IMR-90 (cell line): ENCODE results near the gene PGR. TPM values are rescaled to one million over a fixed set of nuclear protein-coding genes. Genes with fewer than 3 reads are reported as not detected.

Source experiments
- ATAC-seq: fragments of 200-7000 bp; cut with Tn5 transposase; 2 replicates; pipeline ENCODE4 v1.9.1; 2020; ENCODE audit warnings: low read depth, mild to moderate bottlenecking, moderate library complexity
- BruUV-seq: library from RNA; stranded (reverse); fragments of 400-500 nt; replicated peaks from 2 replicates; lab custom pipeline; 2021; lab: Mats Ljungman, UMichigan
- CTCF ChIA-PET: fragments of 300-600 bp; formaldehyde crosslinking; extraction: SDS; loops from one replicate; lab custom pipeline; 2021; ENCODE audit warnings: antibody characterized with exemption; lab: Yijun Ruan, JAX
- POLR2A ChIA-PET: fragments of 300-600 bp; sonication (Branson Sonifier 250); formaldehyde crosslinking; loops from one replicate; lab custom pipeline; 2022; ENCODE audit warnings: antibody characterized with exemption; ENCODE audit not compliant: unreplicated experiment; lab: Charles Lee
- DNase-seq: peaks from one replicate; pipeline ENCODE4 v3.0.0; 2013
- H2AFZ ChIP-seq: replicated peaks from 2 replicates; pipeline ENCODE3; 2013; ENCODE audit warnings: low read length, mild to moderate bottlenecking; ENCODE audit not compliant: poor library complexity
- H2AK5ac ChIP-seq: 2 replicates; pipeline ENCODE4 v1.6.1; 2013; ENCODE audit warnings: low read depth, low read length, inconsistent platforms
- H2AK9ac ChIP-seq: replicated peaks from 2 replicates; pipeline ENCODE3; 2013; ENCODE audit warnings: mild to moderate bottlenecking, low read depth, low read length, moderate library complexity; ENCODE audit not compliant: poor library complexity
- H2BK120ac ChIP-seq: 2 replicates; pipeline ENCODE4 v1.6.1; 2013; ENCODE audit warnings: low read depth, low read length, inconsistent platforms
- H2BK15ac ChIP-seq: 3 replicates; pipeline ENCODE4 v1.6.1; 2013; ENCODE audit warnings: low read depth, low read length, inconsistent platforms
- H2BK20ac ChIP-seq: 2 replicates; pipeline ENCODE4 v1.6.1; 2013; ENCODE audit warnings: low read depth, mild to moderate bottlenecking, inconsistent platforms, low read length, moderate library complexity
- H2BK5ac ChIP-seq: 2 replicates; pipeline ENCODE4 v1.6.1; 2013; ENCODE audit warnings: mild to moderate bottlenecking, low read depth, low read length, inconsistent platforms; ENCODE audit not compliant: poor library complexity, severe bottlenecking
- H3K14ac ChIP-seq: replicated peaks from 2 replicates; pipeline ENCODE4 v1.6.1; 2013; ENCODE audit warnings: low read depth, low read length, inconsistent platforms
- H3K18ac ChIP-seq: 2 replicates; pipeline ENCODE4 v1.6.1; 2013; ENCODE audit warnings: low read depth, low read length, control low read depth
- H3K23ac ChIP-seq: 2 replicates; pipeline ENCODE4 v1.6.1; 2013; ENCODE audit warnings: low read depth, low read length, inconsistent platforms
- H3K27ac ChIP-seq: 2 replicates; pipeline ENCODE4 v1.5.1; 2013; ENCODE audit warnings: mild to moderate bottlenecking, control low read depth, low read length; ENCODE audit not compliant: insufficient read depth
- H3K27me3 ChIP-seq: 2 replicates; pipeline ENCODE4 v1.6.1; 2013; ENCODE audit warnings: low read length; ENCODE audit not compliant: control insufficient read depth, insufficient read depth
- H3K36me3 ChIP-seq: 2 replicates; pipeline ENCODE4 v1.6.1; 2013; ENCODE audit warnings: low read length, mixed read lengths; ENCODE audit not compliant: control insufficient read depth, insufficient read depth
- H3K4ac ChIP-seq: 2 replicates; pipeline ENCODE4 v1.6.1; 2013; ENCODE audit warnings: low read depth, low read length, inconsistent platforms
- H3K4me1 ChIP-seq: 2 replicates; pipeline ENCODE4 v1.6.1; 2013; ENCODE audit warnings: low read length, mixed read lengths; ENCODE audit not compliant: control insufficient read depth, insufficient read depth
- H3K4me2 ChIP-seq: 2 replicates; pipeline ENCODE4 v1.6.1; 2013; ENCODE audit warnings: low read depth, mild to moderate bottlenecking, control low read depth, low read length, moderate library complexity
- H3K4me3 ChIP-seq: 2 replicates; pipeline ENCODE4 v1.5.1; 2013; ENCODE audit warnings: low read depth, mild to moderate bottlenecking, control low read depth, low read length, moderate library complexity; ENCODE audit not compliant: insufficient read depth
- H3K56ac ChIP-seq: 2 replicates; pipeline ENCODE4 v1.6.1; 2013; ENCODE audit warnings: low read length, inconsistent platforms; ENCODE audit not compliant: insufficient read depth; ENCODE audit errors: extremely low read depth
- H3K79me1 ChIP-seq, 2 experiments: 2 replicates each; pipeline ENCODE4 v1.6.1; 2013; ENCODE audit warnings: low read length in 2 of 2, inconsistent platforms in 1 of 2, low read depth in 1 of 2
- H3K9ac ChIP-seq: 2 replicates; pipeline ENCODE4 v1.6.1; 2013; ENCODE audit warnings: low read depth, low read length, control low read depth
- H3K9me1 ChIP-seq: 2 replicates; pipeline ENCODE4 v1.6.1; 2013; ENCODE audit warnings: low read length, inconsistent platforms; ENCODE audit not compliant: insufficient read depth
- H3K9me3 ChIP-seq: 2 replicates; pipeline ENCODE4 v1.6.1; 2013; ENCODE audit warnings: low read length; ENCODE audit not compliant: control insufficient read depth, insufficient read depth
- H4K20me1 ChIP-seq: 2 replicates; pipeline ENCODE4 v1.6.1; 2013; ENCODE audit warnings: low read length, inconsistent platforms; ENCODE audit not compliant: insufficient read depth
- H4K5ac ChIP-seq: 2 replicates; pipeline ENCODE4 v1.6.1; 2013; ENCODE audit warnings: mild to moderate bottlenecking, low read depth, low read length, control low read depth
- H4K8ac ChIP-seq, 2 experiments: 2 replicates each; pipeline ENCODE4 v1.6.1; 2013; ENCODE audit warnings: low read depth in 2 of 2, low read length in 2 of 2, control low read depth in 1 of 2, inconsistent platforms in 1 of 2
- H4K91ac ChIP-seq: 2 replicates; pipeline ENCODE4 v1.6.1; 2013; ENCODE audit warnings: low read depth, low read length, inconsistent platforms; ENCODE audit not compliant: insufficient read depth
- BHLHE40 ChIP-seq: fragments of 150-350 bp; IDR thresholded peaks from 2 replicates; pipeline ENCODE4 v1.6.1; 2016; ENCODE audit warnings: mild to moderate bottlenecking, low read depth, low read length
- CEBPB ChIP-seq: IDR thresholded peaks from 2 replicates; pipeline ENCODE4 v1.6.1; 2012; ENCODE audit warnings: low read depth, low read length, improper control_type of control experiment
- CHD1 ChIP-seq: IDR thresholded peaks from 2 replicates; pipeline ENCODE4 v1.6.1; 2012; ENCODE audit warnings: low read depth, low read length, improper control_type of control experiment
- FOS ChIP-seq: fragments of 150-350 bp; IDR thresholded peaks from 2 replicates; pipeline ENCODE4 v1.6.1; 2016; ENCODE audit warnings: low read depth, low read length
- MAFK ChIP-seq: IDR thresholded peaks from 2 replicates; pipeline ENCODE4 v1.6.1; 2012; ENCODE audit warnings: low read depth, low read length, improper control_type of control experiment
- MXI1 ChIP-seq: IDR thresholded peaks from 2 replicates; pipeline ENCODE4 v1.6.1; 2012; ENCODE audit warnings: low read depth, mild to moderate bottlenecking, low read length, moderate library complexity, borderline replicate concordance
- NFE2L2 ChIP-seq: fragments of 150-350 bp; IDR thresholded peaks from 2 replicates; pipeline ENCODE4 v1.6.1; 2016; ENCODE audit warnings: low read depth, mild to moderate bottlenecking, low read length
- POLR2A ChIP-seq: IDR thresholded peaks from 2 replicates; pipeline ENCODE4 v1.6.1; 2012; ENCODE audit warnings: mild to moderate bottlenecking, low read depth, low read length
- RAD21 ChIP-seq: IDR thresholded peaks from 2 replicates; pipeline ENCODE4 v1.6.1; 2012; ENCODE audit warnings: low read length, improper control_type of control experiment
- RCOR1 ChIP-seq: IDR thresholded peaks from 2 replicates; pipeline ENCODE4 v1.6.1; 2012; ENCODE audit warnings: mild to moderate bottlenecking, low read length, improper control_type of control experiment; ENCODE audit not compliant: insufficient replicate concordance
- dilution Hi-C: fragments of 300-500 bp; cut with HindIII; formaldehyde crosslinking; loops from one replicate; pipeline ENCODE4 v1.14.3; 2018; ENCODE audit warnings: low sequenced_read_pairs; ENCODE audit not compliant: unreplicated experiment
- in situ Hi-C: fragments of 300-500 bp; cut with MboI; formaldehyde crosslinking; loops from 3 replicates; pipeline ENCODE4 v1.14.3; 2019; ENCODE audit warnings: low sequenced_read_pairs, inconsistent platforms, mixed read lengths
- intact Hi-C: fragments of 100-400 bp; cut with micrococcal nuclease; formaldehyde crosslinking; loops from 2 replicates; pipeline ENCODE4 v1.10.0; 2022
- polyA plus RNA-seq, 3 experiments: library from polyadenylated mRNA; depleted of rRNA; stranded (reverse); fragments of >200 nt; gene quantifications; 2 replicates each; pipeline ENCODE4 v1.2.3, GENCODE V29; 2012; ENCODE audit warnings: low replicate concordance in 1 of 3
- total RNA-seq: library from RNA; depleted of rRNA; stranded (reverse); fragments of >200 nt; gene quantifications from 2 replicates; pipeline ENCODE4 v1.2.3, GENCODE V29; 2012
- TF ChIP-seq, protein P1 (sequence below): fragments of 150-350 bp; IDR thresholded peaks from 2 replicates; pipeline ENCODE4 v1.6.1; 2016; ENCODE audit warnings: low read depth, mild to moderate bottlenecking, low read length, moderate library complexity, borderline replicate concordance

PGR gene
- total and polyA plus RNA-seq, 2 of the 4 experiments (the other 2 are of a cell fraction): under 0.01 TPM; not detected in 1

DNA sequence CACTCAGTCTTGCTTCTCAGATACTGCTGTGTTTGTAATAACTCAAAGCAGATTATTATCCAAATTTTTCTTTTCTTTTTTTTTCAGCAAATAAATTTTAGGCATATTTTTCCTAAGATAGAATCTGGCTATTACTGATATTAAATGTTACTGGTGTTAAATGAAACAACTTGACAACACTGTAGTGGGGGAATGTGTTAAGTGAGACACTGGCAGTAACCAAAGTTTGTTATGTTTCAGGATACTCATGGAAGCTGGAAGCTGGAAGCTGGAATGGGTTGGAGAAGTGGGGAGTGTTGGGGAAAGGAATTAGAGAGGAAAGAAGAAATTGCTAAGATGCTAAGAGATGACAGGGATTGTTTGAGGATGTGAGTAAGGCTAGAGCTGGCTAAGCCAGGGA lies 24.9 kb downstream of the PGR start:
- Histone ChIP-seq H3K56ac (no peak overlapping the region), H3K4me2 (no peak overlapping the region), H3K4me3 (no peak overlapping the region), H4K20me1 (no peaks in the 10 kb centered on the region), H3K14ac (no peak overlapping the region), H3K18ac (no peak overlapping the region), H3K9me1 (no peaks in the 10 kb centered on the region), H2BK15ac (no peak overlapping the region), H4K91ac (no peak overlapping the region), H3K9ac (no peak overlapping the region), H2BK120ac (no peak overlapping the region), H3K23ac (no peak overlapping the region), H4K8ac (no peak overlapping the region), H2BK20ac (no peak overlapping the region), H3K36me3 (no peaks in the 10 kb centered on the region), H2AFZ (no peak overlapping the region), H3K4me1 (no peaks in the 10 kb centered on the region), H2BK5ac (no peak overlapping the region), H3K9me3 (no peaks in the 10 kb centered on the region), H3K4ac (no peak overlapping the region), H3K79me1 (no peaks in the 10 kb centered on the region), H3K27ac (no peak overlapping the region), H3K27me3 (no peaks in the 10 kb centered on the region), H2AK5ac (no peak overlapping the region), H2AK9ac (no peak overlapping the region), H4K5ac (no peak overlapping the region)
- no TSS peak for BruUV-seq
- in situ Hi-C loops: no loop called here
- intact Hi-C loops: no loop called here
- ChIA-PET POLR2A (no interaction called here), CTCF (no interaction called here)
- DNase-seq: no peak
- dilution Hi-C loops: no loop called here
- no peak for ATAC-seq
- TF ChIP-seq MAFK (no peak), NFE2L2 (no peak), FOS (no peak), RCOR1 (no peak), BHLHE40 (no peak), MXI1 (no peak), POLR2A (no peak), CHD1 (no peak), RAD21 (no peak), CEBPB (no peak)
- TF ChIP-seq, protein P1, sequence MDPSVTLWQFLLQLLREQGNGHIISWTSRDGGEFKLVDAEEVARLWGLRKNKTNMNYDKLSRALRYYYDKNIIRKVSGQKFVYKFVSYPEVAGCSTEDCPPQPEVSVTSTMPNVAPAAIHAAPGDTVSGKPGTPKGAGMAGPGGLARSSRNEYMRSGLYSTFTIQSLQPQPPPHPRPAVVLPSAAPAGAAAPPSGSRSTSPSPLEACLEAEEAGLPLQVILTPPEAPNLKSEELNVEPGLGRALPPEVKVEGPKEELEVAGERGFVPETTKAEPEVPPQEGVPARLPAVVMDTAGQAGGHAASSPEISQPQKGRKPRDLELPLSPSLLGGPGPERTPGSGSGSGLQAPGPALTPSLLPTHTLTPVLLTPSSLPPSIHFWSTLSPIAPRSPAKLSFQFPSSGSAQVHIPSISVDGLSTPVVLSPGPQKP: no peak
